Spinal cord (tissue), 10 donors: Measurements from ENCODE around the gene SMARCE1. TPM values are rescaled to one million over a fixed set of nuclear protein-coding genes. Genes with fewer than 3 reads are reported as not detected.
"Not testable (repeated sequence)": the region's sequence is repeated elsewhere in the genome, so short reads cannot be mapped to it uniquely, and the experiment has no call there.

ENCODE experiments used
- DNase-seq, 6 donors: peaks; one replicate each; pipeline versions ENCODE4 v3.0.0 to v3.0.0-alpha.2; 2013 to 2015; ENCODE audit warnings: low spot score in 6 of 6, low read depth in 4 of 6
- H3K27ac ChIP-seq: one replicate; pipeline ENCODE4 v1.5.1; 2013; ENCODE audit warnings: low read depth, low read length, control low read depth
- H3K27me3 ChIP-seq: one replicate; pipeline ENCODE4 v1.6.1; 2013; ENCODE audit warnings: low read length; ENCODE audit not compliant: control insufficient read depth, insufficient read depth
- H3K36me3 ChIP-seq: one replicate; pipeline ENCODE4 v1.6.1; 2013; ENCODE audit warnings: low read length; ENCODE audit not compliant: control insufficient read depth, insufficient read depth
- H3K4me1 ChIP-seq: one replicate; pipeline ENCODE4 v1.6.1; 2013; ENCODE audit warnings: low read length; ENCODE audit not compliant: control insufficient read depth, insufficient read depth
- H3K4me3 ChIP-seq: one replicate; pipeline ENCODE4 v1.5.1; 2013; ENCODE audit warnings: low read depth, low read length, control low read depth
- H3K9me3 ChIP-seq: one replicate; pipeline ENCODE4 v1.6.1; 2013; ENCODE audit warnings: low read length; ENCODE audit not compliant: control insufficient read depth, insufficient read depth
- WGBS: methylation state at CpG from one replicate; pipeline ENCODE4 v1.1.5; 2013; ENCODE audit warnings: missing lambda C conversion rate; ENCODE audit not compliant: insufficient coverage; 5-methylcytosine and 5-hydroxymethylcytosine counted together
- polyA plus RNA-seq, 2 donors: library from polyadenylated mRNA; unstranded; fragments of 120-200 nt; gene quantifications; one replicate each; pipeline ENCODE4 v1.2.1, GENCODE V29; 2013; ENCODE audit not compliant: insufficient read length in 2 of 2
- total RNA-seq, 2 donors: library from RNA; depleted of rRNA in 1 of 2; stranded (reverse); fragments of 120-200 nt in 1 of 2; fragments of >200 nt in 1 of 2; gene quantifications; one replicate each; pipeline versions ENCODE4 v1.2.3 to v1.2.4, GENCODE V29; 2013 to 2014
- donor health status: healthy.

Gene SMARCE1
- total and polyA plus RNA-seq, 4 donors = 77.1 to 133 (median 121) TPM

DNA sequence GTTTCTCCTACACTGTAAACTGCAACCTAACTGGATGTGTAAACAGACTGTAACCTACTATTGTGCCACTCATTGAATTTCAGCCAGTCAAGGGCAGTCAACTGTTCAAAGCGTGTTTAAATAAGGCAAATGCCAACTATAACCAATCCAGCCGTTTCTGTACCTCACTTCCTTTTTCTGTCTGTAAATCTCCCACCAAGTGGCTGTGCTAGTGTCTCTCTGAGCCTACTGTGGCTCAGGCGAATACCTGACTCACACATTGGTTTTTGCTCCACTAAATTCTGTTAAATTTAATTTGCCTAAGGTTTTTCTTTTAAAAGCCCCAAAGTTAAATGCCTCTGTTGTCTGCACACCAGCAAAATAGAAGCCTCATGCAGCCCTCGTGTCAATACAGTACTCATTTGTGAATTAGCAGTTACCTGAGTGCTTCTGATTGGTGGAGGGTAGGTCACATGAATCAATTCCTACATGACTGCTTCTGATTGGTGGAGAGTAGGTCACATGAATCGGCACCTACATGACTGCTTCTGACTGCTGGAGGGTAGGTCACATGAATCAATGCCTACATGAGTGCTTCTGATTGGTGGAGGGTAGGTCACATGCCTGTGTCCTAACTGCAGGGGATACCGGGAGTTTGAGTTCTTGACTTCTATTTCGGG is 51.2 kb downstream of the SMARCE1 start:
- H3K27me3 ChIP-seq = no peaks in the 10 kb centered on the region
- H3K4me3 ChIP-seq = no peak overlapping the region
- no peaks in the 10 kb centered on the region for H3K36me3 ChIP-seq
- no peak for DNase-seq
- H3K9me3 ChIP-seq = no peaks in the 10 kb centered on the region
- H3K4me1 ChIP-seq = no peaks in the 10 kb centered on the region
- no peak overlapping the region for H3K27ac ChIP-seq
- WGBS = 86% methylated on average over 5 of the region's 7 CpGs

DNA sequence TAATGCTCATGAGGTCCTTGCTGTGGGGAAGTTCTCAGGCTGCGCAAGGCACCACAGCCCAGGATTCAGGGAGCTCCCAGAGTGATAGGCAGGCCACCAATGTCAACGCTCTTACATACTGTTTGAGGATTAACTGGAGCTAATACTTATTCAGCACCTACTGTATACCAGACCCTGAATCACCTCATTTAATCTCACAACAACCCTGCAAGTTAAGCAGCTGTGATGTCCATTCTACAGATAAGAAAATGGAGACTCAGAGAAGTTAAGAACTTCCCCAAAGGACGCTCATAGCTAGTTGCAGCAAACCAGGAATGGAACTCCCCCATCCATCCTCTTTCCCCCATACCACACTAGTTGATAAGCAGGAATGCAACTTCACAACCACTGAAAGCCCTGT is 56.9 kb downstream of the SMARCE1 start:
- no peak for DNase-seq
- Histone ChIP-seq H3K4me1 (no peaks in the 10 kb centered on the region), H3K27ac (no peak overlapping the region), H3K27me3 (no peaks in the 10 kb centered on the region), H3K36me3 (no peaks in the 10 kb centered on the region), H3K9me3 (no peaks in the 10 kb centered on the region), H3K4me3 (no peak overlapping the region)
- WGBS = 92% methylated on average over 2 of the region's 3 CpGs

DNA sequence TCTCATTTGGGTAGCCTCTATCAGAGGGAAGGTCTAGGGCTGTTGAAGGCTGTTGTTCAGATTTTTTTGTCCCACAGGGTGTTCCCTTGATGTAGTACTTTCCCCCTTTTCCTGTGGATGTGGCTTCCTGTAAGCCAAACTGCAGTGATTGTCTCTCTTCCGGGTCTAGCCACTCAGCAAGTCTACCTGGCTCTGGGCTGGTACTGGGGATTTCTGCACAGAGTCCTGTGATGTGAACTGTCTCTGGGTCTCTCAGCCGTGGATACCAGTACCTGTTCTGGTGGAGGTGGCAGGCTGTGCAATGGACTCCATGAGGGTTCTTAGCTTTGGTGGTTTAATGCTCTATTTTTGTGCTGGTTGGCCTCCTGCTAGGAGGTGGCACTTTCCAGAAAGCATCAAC is 59.1 kb downstream of the SMARCE1 start:
- WGBS = 72% methylated on average over 2 of the region's 2 CpGs
- no peaks in the 10 kb centered on the region for H3K9me3 ChIP-seq
- no peak for DNase-seq
- H3K27me3 ChIP-seq = no peaks in the 10 kb centered on the region
- no peaks in the 10 kb centered on the region for H3K4me1 ChIP-seq
- H3K4me3 ChIP-seq = no peak overlapping the region
- no peaks in the 10 kb centered on the region for H3K36me3 ChIP-seq
- H3K27ac ChIP-seq = no peak overlapping the region

DNA sequence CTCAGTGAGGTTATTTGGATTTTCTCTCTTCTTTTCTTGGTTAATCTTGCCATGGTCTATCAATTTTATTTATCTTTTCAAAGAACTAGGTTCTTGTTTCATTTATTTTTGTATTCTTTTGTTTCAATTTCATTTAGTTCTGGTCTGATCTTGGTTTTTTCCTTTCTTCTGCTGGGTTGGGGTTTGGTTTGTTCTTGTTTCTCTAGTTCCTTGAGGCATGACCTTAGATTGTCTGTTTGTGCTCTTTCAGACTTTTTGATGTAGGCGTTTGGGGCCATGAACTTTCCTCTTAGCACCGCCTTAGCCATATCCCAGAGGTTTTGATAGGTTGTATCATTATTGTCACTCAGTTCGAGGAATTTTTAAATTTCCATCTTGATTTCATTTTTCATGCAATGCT is 61.4 kb downstream of the SMARCE1 start:
- not testable (repeated sequence) for H3K27ac ChIP-seq, H3K9me3 ChIP-seq, H3K27me3 ChIP-seq, H3K36me3 ChIP-seq, DNase-seq, H3K4me3 ChIP-seq, H3K4me1 ChIP-seq
- no CpG with 5 or more reads among the region's 3 CpGs for WGBS

DNA sequence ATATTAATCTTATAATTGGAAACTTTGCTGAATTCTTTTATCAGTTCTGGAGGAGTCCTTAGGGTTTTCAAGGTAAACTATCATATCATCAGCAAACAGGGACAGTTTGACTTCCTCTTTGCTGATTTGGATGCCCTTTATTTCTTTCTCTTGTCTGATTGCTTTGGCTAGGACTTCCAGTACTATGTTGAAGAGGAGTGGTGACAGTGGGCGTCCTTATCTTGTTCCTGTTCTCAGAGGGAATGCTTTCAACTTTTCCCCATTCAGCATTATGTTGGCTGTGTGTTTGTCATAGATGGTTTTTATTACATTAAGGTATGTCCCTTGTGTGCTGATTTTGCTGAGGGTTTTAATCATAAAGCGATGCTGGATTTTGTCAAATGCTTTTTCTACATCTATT is 62.7 kb downstream of the SMARCE1 start:
- H3K9me3 ChIP-seq, H3K27me3 ChIP-seq, H3K27ac ChIP-seq, H3K4me1 ChIP-seq, H3K4me3 ChIP-seq, H3K36me3 ChIP-seq, DNase-seq: not testable (repeated sequence)
- WGBS = no CpG with 5 or more reads among the region's 2 CpGs

DNA sequence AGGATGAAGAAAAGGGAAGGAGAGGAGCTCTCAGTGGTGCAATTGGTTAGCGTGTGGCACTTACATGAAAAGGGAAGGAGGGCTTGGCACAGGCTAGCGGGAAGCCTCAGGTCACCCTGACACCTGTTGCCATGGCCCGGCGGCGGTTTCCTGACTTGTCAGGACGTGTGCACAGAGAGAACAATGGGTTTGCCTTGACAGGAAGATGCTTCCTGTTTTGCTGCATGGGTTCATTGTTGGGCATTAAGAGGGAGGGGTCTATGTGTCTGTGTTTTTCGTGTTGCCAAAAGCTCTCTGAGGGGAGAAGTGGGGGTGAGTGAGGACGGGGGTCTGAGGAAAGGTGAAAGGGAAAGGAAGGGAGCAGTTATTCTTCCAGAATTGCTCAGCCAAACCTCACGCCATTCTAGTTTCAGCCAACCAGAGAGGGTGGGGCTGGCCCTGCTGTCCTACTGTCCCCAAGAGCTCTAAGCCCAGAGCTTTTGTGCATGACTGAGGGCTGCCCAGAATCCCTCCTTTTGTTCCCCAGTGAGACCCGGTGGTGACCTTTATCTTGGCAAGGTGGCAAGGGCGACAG is 65.2 kb downstream of the SMARCE1 start:
- H3K4me3 ChIP-seq = no peak overlapping the region
- no peak overlapping the region for H3K27ac ChIP-seq
- DNase-seq = no peak
- H3K27me3 ChIP-seq = no peaks in the 10 kb centered on the region
- 65% methylated on average over 8 of the region's 11 CpGs for WGBS
- H3K9me3 ChIP-seq = no peaks in the 10 kb centered on the region
- no peaks in the 10 kb centered on the region for H3K36me3 ChIP-seq
- H3K4me1 ChIP-seq = no peaks in the 10 kb centered on the region

DNA sequence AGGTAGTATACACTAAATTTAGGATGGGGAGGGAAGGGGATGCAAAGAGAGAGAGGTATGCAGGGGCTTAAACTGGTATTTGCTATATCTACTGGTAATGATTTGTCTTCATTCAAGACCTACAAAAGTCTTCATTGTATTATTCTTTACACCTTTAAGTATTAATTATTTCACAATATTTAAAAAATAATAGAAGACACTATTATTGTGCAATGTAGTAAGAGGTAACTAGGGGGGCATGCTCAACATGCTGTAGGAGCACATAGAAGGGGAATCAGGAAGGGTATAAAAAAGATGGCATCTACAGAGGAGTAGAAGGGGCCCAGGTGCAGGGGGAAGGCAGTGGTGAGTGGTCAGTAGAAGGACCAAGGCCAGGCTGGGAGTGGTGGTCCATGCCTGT is 67.5 kb downstream of the SMARCE1 start:
- Histone ChIP-seq H3K9me3 (no peaks in the 10 kb centered on the region), H3K4me3 (no peak overlapping the region), H3K36me3 (no peaks in the 10 kb centered on the region), H3K4me1 (no peaks in the 10 kb centered on the region), H3K27ac (no peak overlapping the region), H3K27me3 (no peaks in the 10 kb centered on the region)
- no peak for DNase-seq

DNA sequence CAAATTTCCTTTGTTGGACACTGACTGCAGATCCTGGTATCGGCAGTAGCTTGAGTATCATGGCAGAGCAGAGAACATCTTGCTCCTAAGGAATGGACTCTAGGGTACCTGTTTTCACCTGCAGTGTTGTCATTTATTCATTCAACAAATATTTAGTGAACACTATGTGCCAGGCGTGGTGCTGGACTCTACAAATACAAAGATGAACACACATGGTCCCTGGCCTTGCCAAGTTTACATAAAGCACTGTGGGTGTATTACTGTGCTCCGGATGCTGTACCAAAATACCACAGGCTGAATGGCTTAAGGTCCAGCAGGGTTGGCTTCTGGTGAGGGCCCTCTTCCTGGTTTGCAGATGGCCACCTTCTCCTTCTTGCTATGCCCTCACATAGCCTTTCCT is 68.1 kb downstream of the SMARCE1 start:
- Histone ChIP-seq H3K27ac (no peak overlapping the region), H3K4me3 (no peak overlapping the region), H3K36me3 (no peaks in the 10 kb centered on the region), H3K27me3 (no peaks in the 10 kb centered on the region), H3K4me1 (no peaks in the 10 kb centered on the region), H3K9me3 (no peaks in the 10 kb centered on the region)
- WGBS = 79% methylated on average over 2 of the region's 3 CpGs
- no peak for DNase-seq

DNA sequence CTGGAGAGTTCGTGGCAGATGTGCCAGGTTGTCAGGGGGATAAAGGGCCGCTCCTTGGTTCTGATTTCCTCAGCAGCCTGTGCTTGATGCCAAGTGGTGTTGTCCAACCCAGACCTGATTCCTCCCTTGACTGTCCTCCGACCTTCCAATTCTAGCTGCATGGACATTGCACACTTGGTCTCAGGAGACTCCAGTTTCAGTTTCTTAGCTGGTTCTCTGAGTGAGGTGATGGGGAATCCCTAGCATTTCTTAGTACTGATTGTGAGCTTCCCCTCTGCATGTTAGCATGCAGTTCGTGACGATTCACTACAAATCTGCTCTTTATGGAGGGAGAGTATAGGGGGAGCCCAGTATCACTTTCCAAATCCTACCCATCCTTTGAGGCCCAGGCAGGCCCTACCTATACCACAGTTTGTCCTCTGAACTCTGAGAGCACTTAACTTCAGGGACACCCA is 70.0 kb downstream of the SMARCE1 start:
- no peaks in the 10 kb centered on the region for H3K9me3 ChIP-seq
- H3K27ac ChIP-seq = no peak overlapping the region
- no peaks in the 10 kb centered on the region for H3K4me1 ChIP-seq
- H3K36me3 ChIP-seq = no peaks in the 10 kb centered on the region
- no peak for DNase-seq
- 57% methylated on average over 1 of the region's 5 CpGs for WGBS
- H3K4me3 ChIP-seq = no peak overlapping the region
- H3K27me3 ChIP-seq = no peaks in the 10 kb centered on the region

DNA sequence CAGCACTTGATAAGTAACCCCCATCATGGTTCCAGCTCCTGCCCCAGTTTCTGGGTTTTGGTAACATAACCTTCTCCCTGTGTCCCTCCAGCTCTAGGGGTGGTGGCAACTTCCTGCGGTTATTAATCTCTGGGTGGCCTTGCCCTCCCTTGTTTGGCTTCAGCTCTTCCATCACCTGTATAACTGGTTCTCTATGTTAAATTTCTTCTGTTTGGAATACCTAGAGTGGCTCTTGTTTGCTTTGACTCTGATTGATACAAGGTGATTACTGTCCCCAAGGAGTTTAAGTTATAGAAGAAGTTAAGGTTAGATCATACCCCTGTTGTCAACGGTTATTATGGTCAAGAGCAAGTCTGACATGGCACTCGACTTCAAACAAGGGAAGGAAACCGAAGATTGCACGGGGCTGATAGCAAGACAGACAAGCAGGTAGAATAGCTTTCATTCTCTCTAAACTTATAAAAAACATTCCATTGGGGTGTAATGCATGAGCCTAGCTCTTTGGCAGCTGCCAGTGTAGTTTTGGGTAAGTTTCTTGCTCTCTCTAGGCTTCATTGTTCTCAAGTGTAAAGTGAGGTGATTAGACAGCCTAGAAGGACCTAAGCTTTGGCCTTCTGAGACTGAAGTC is 71.4 kb downstream of the SMARCE1 start:
- WGBS = 88% methylated on average over 2 of the region's 5 CpGs
- H3K4me3 ChIP-seq = no peak overlapping the region
- no peaks in the 10 kb centered on the region for H3K9me3 ChIP-seq
- no peaks in the 10 kb centered on the region for H3K4me1 ChIP-seq
- H3K27ac ChIP-seq = no peak overlapping the region
- H3K36me3 ChIP-seq = no peaks in the 10 kb centered on the region
- DNase-seq = no peak
- no peaks in the 10 kb centered on the region for H3K27me3 ChIP-seq
